ENCODE data around the gene ZNF281. TPM values are rescaled to one million over a fixed set of nuclear protein-coding genes. Genes with fewer than 3 reads are reported as not detected.
A peak's percentile ranks its signal among the peaks of the same experiment; 100 is the strongest.

ZNF281 gene, protein sequence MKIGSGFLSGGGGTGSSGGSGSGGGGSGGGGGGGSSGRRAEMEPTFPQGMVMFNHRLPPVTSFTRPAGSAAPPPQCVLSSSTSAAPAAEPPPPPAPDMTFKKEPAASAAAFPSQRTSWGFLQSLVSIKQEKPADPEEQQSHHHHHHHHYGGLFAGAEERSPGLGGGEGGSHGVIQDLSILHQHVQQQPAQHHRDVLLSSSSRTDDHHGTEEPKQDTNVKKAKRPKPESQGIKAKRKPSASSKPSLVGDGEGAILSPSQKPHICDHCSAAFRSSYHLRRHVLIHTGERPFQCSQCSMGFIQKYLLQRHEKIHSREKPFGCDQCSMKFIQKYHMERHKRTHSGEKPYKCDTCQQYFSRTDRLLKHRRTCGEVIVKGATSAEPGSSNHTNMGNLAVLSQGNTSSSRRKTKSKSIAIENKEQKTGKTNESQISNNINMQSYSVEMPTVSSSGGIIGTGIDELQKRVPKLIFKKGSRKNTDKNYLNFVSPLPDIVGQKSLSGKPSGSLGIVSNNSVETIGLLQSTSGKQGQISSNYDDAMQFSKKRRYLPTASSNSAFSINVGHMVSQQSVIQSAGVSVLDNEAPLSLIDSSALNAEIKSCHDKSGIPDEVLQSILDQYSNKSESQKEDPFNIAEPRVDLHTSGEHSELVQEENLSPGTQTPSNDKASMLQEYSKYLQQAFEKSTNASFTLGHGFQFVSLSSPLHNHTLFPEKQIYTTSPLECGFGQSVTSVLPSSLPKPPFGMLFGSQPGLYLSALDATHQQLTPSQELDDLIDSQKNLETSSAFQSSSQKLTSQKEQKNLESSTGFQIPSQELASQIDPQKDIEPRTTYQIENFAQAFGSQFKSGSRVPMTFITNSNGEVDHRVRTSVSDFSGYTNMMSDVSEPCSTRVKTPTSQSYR
- 41.6 and 45.2 TPM in 2 replicates for total RNA-seq (2014; rRNA removed; shearing (Covaris generic))
- 39.1 and 40.3 TPM in 2 replicates for polyA plus RNA-seq (2016; fragmentation: Nextera tagmentation; extraction: Ambion mirVana)

DNA sequence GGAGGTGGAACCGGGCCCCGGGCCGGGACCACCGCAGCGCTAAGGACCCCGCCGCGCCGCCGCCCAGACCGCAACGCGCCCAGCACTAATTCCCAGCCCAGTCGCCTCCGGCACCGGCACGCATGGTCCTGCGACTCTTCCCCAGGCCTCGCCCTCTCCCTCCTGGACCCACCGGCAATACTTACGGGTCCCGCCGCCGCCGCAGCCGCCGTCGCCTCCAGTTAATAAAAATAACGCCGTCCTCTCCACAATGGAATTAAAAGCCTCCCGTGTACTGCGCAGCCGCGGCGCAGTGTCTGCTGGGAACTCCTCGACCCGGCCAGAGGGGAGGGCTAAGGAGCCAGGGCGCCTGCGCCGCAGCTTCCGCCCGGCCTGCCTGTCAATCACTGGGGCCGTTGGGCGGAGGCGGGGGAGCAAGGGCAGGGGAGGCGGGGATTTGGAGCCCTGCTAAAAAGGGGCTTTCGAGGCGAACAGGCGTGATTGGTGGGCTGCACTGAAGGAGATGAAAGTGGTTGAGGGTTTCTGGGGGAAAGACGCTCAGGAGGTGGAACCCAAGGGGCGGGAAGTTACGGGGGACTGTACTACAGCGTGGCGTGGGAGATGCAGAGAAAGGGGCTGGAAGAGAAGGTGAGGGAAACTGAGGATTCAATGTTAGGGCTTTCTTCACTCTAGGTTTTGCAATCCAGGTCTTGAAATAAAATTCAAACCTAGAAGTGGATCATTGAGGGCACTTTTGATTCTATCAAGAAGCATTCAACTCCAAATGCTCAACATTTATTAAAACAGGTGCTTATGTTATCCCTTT, at the start of gene ZNF281:
TSS of gene ZNF281 (minus strand) at position 276 of the 805 bp plus-strand sequence. CDS start 331 bp downstream, outside the sequence.
- peak; percentile 97 for DNase-seq
- Histone ChIP-seq H3K79me2 (ENCODE audit: insufficient read depth) (peaks cover 48% of the 10 kb centered on the region), H3K36me3 (ENCODE audit: low read depth) (peaks cover 39% of the 10 kb centered on the region), H3K27me3 (replicated peaks; ENCODE audit: insufficient read depth) (no peaks in the 10 kb centered on the region), H3K9me3 (ENCODE audit: low read depth) (no peaks in the 10 kb centered on the region), H3K9ac (peak within 1 kb of the TSS; percentile 91), H2AFZ (peak within 1 kb of the TSS; percentile 94), H3K4me3 (peak within 1 kb of the TSS; percentile 78), H3K9me2 (ENCODE audit: insufficient read depth) (no peaks in the 10 kb centered on the region; the same call in 1 of the 2 replicates), H3K4me1 (ENCODE audit: insufficient read depth) (peaks cover 51% of the 10 kb centered on the region), H3K27ac (peak within 1 kb of the TSS; percentile 63), H4K20me1 (ENCODE audit: insufficient read depth) (no peaks in the 10 kb centered on the region), H3K4me2 (ENCODE audit: unreplicated experiment) (peak within 1 kb of the TSS; percentile 81), H3F3A (ENCODE audit: insufficient read depth) (peaks cover 49% of the 10 kb centered on the region)
- in situ Hi-C loops (cut with MboI): no loop called here
- no peak for TF ChIP-seq EZH2phosphoT487 (IDR thresholded peaks at IDR 0.05; ENCODE audit: insufficient read depth, low read depth)
- TF ChIP-seq EZH2 (IDR thresholded peaks at IDR 0.05; ENCODE audit: insufficient read depth, poor library complexity, severe bottlenecking): no peak
- WGBS, 2 experiments (ENCODE audit: low coverage in 1 of 2, low lambda C conversion rate in 2 of 2, missing lambda C conversion rate in 2 of 2): 1 to 2% methylated on average over 34 to 54 of the region's 54 CpGs

DNA sequence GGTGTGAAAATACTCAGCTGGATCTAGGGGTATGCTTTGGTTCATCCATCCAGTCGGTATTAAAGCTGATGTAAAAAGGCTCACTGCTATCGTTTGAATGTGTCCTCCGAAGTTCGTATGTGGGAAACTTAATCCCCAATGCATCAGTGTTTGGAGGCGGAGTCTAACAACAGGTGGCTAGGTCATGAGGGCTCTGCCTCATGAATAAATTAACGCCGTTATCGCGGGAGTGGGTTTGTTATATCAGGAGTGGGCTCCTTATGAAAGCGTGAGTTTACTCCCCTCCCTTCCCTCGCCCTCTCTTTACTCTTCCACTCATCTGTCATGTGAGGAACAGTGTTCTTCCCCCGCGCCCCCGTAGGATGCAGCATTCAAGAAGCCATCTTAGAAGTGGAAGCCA, 48.9 kb upstream of the ZNF281 start:
- Histone ChIP-seq H3K4me2 (ENCODE audit: unreplicated experiment) (no peak overlapping the region), H3K27me3 (replicated peaks; ENCODE audit: insufficient read depth) (no peaks in the 10 kb centered on the region), H3K4me3 (no peak overlapping the region), H3K79me2 (ENCODE audit: insufficient read depth) (no peaks in the 10 kb centered on the region), H3K9me2 (ENCODE audit: insufficient read depth) (no peaks in the 10 kb centered on the region), H3K9ac (no peak overlapping the region), H4K20me1 (ENCODE audit: insufficient read depth) (no peaks in the 10 kb centered on the region), H3K9me3 (ENCODE audit: low read depth) (no peaks in the 10 kb centered on the region), H3K27ac (no peak overlapping the region), H2AFZ (no peak overlapping the region), H3K4me1 (ENCODE audit: insufficient read depth) (no peaks in the 10 kb centered on the region), H3F3A (ENCODE audit: insufficient read depth) (no peaks in the 10 kb centered on the region), H3K36me3 (ENCODE audit: low read depth) (no peaks in the 10 kb centered on the region)
- 94 to 97% methylated on average over 14 of the region's 14 CpGs for WGBS, 2 experiments (ENCODE audit: low coverage in 1 of 2, low lambda C conversion rate in 2 of 2, missing lambda C conversion rate in 2 of 2)
- DNase-seq: no peak
- TF ChIP-seq EZH2phosphoT487 (IDR thresholded peaks at IDR 0.05; ENCODE audit: insufficient read depth, low read depth) (no peak), EZH2 (IDR thresholded peaks at IDR 0.05; ENCODE audit: insufficient read depth, poor library complexity, severe bottlenecking) (no peak)
- in situ Hi-C loops (cut with MboI): no loop called here

DNA sequence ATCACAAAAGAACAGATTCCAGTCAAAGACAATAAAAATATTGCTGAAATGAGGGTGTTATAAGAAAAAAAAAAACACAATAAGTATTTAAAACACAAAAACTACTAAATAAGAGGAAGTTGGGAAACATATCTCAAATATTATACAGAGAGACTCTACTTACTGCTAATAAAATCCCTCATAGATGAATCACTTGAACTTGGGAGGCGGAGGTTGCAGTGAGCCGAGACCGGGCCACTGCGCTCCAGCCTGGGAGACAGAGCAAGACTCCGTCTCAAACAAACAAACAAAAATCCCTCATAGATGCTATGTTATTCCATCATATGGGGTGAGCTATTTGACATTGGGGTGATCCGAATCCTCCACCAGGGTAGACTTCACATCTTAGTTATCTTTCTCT, 48.0 kb upstream of the ZNF281 start:
- Histone ChIP-seq H3K27me3 (replicated peaks; ENCODE audit: insufficient read depth) (no peaks in the 10 kb centered on the region), H4K20me1 (ENCODE audit: insufficient read depth) (no peaks in the 10 kb centered on the region), H3K4me3 (no peak overlapping the region), H3K4me2 (ENCODE audit: unreplicated experiment) (no peak overlapping the region), H3K9me2 (ENCODE audit: insufficient read depth) (no peaks in the 10 kb centered on the region), H3K36me3 (ENCODE audit: low read depth) (no peaks in the 10 kb centered on the region), H3K4me1 (ENCODE audit: insufficient read depth) (no peaks in the 10 kb centered on the region), H3K27ac (no peak overlapping the region), H3F3A (ENCODE audit: insufficient read depth) (no peaks in the 10 kb centered on the region), H2AFZ (no peak overlapping the region), H3K79me2 (ENCODE audit: insufficient read depth) (no peaks in the 10 kb centered on the region), H3K9ac (no peak overlapping the region), H3K9me3 (ENCODE audit: low read depth) (no peaks in the 10 kb centered on the region)
- 90 to 92% methylated on average over 6 of the region's 6 CpGs for WGBS, 2 experiments (ENCODE audit: low coverage in 1 of 2, low lambda C conversion rate in 2 of 2, missing lambda C conversion rate in 2 of 2)
- TF ChIP-seq EZH2 (IDR thresholded peaks at IDR 0.05; ENCODE audit: insufficient read depth, poor library complexity, severe bottlenecking) (no peak), EZH2phosphoT487 (IDR thresholded peaks at IDR 0.05; ENCODE audit: insufficient read depth, low read depth) (no peak)
- in situ Hi-C loops (cut with MboI): no loop called here
- no peak for DNase-seq

DNA sequence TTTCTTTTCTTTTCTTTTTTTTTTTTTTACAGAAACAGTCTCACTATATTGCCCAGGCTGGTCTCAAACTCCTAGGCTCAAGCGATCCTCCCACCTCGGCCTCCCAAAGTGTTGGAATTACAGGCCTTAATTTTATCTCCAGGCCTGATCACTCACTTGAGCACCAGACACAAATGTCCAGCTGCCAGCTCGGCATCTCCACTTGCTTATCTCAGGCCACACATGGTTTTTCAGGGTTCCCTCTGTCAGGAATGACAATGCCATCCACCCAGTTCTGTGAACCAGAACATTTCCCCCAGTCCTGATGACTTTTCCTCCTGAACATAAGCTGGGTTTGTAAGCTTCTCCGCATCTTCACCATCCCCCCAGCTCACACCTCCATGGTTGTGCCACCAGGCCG, 44.6 kb upstream of the ZNF281 start:
- H3K9me3 ChIP-seq (ENCODE audit: low read depth): no peaks in the 10 kb centered on the region
- H3K9me2 ChIP-seq (ENCODE audit: insufficient read depth): no peaks in the 10 kb centered on the region
- H3K9ac ChIP-seq: no peak overlapping the region
- H3K4me3 ChIP-seq: no peak overlapping the region
- in situ Hi-C loops (cut with MboI): no loop called here
- TF ChIP-seq EZH2phosphoT487 (IDR thresholded peaks at IDR 0.05; ENCODE audit: insufficient read depth, low read depth): no peak
- TF ChIP-seq EZH2 (IDR thresholded peaks at IDR 0.05; ENCODE audit: insufficient read depth, poor library complexity, severe bottlenecking): no peak
- H3K4me1 ChIP-seq (ENCODE audit: insufficient read depth): no peaks in the 10 kb centered on the region
- DNase-seq: no peak
- H2AFZ ChIP-seq: no peak overlapping the region
- no peaks in the 10 kb centered on the region for H3K79me2 ChIP-seq (ENCODE audit: insufficient read depth)
- H3K27ac ChIP-seq: no peak overlapping the region
- H4K20me1 ChIP-seq (ENCODE audit: insufficient read depth): no peaks in the 10 kb centered on the region
- H3F3A ChIP-seq (ENCODE audit: insufficient read depth): no peaks in the 10 kb centered on the region
- H3K36me3 ChIP-seq (ENCODE audit: low read depth): no peaks in the 10 kb centered on the region
- 96 to 99% methylated on average over 5 of the region's 5 CpGs for WGBS, 2 experiments (ENCODE audit: low coverage in 1 of 2, low lambda C conversion rate in 2 of 2, missing lambda C conversion rate in 2 of 2)
- H3K27me3 ChIP-seq (replicated peaks; ENCODE audit: insufficient read depth): no peaks in the 10 kb centered on the region
- no peak overlapping the region for H3K4me2 ChIP-seq (ENCODE audit: unreplicated experiment)
